Endothelial cell of umbilical vein (primary cell): Measurements from ENCODE around the gene MIB2. TPM values are rescaled to one million over a fixed set of nuclear protein-coding genes. Genes with fewer than 3 reads are reported as not detected.

Experiments used
- BruUV-seq: library from RNA; stranded (reverse); fragments of 400-500 nt; replicated peaks from 2 replicates; lab custom pipeline; 2021; lab: Mats Ljungman, UMichigan
- CTCF ChIA-PET: fragments of 300-600, 350-600 bp; sonication (Branson Sonifier 250); formaldehyde crosslinking; loops from one replicate; lab custom pipeline; 2021; ENCODE audit warnings: antibody characterized with exemption, inconsistent platforms; lab: Charles Lee
- POLR2A ChIA-PET: fragments of 300-600, 350-600 bp; sonication (Branson Sonifier 250); formaldehyde crosslinking; loops from one replicate; lab custom pipeline; 2021; ENCODE audit warnings: antibody characterized with exemption, inconsistent platforms; lab: Charles Lee
- DNase-seq: peaks from one replicate; pipeline ENCODE4 v3.0.0-alpha.2; 2011; ENCODE audit warnings: low read depth, low spot score
- FAIRE-seq: peaks from 2 replicates; lab custom pipeline; 2011; peaks lifted over from hg19 to GRCh38; lab: Jason Lieb, UNC
- H2AFZ ChIP-seq: 2 replicates; pipeline ENCODE4 v1.6.0; 2012; ENCODE audit warnings: low read depth, low read length, control low read depth, inconsistent platforms
- H3K27ac ChIP-seq: 2 replicates; pipeline ENCODE4 v1.5.1; 2011; ENCODE audit warnings: low read depth, mild to moderate bottlenecking, control low read depth, low read length, moderate library complexity; ENCODE audit not compliant: insufficient read depth
- H3K27me3 ChIP-seq, 2 experiments: 2 replicates each; pipeline versions ENCODE4 v1.6.0 to v1.6.1; 2011; ENCODE audit warnings: low read length in 2 of 2, mixed read lengths in 1 of 2; ENCODE audit not compliant: control insufficient read depth in 2 of 2, insufficient read depth in 2 of 2
- H3K36me3 ChIP-seq, 2 experiments: 2 replicates in 1 of 2; 3 replicates in 1 of 2; pipeline ENCODE4 v1.5.1; 2011; ENCODE audit warnings: low read length in 2 of 2, mild to moderate bottlenecking in 1 of 2, moderate library complexity in 1 of 2; ENCODE audit not compliant: control insufficient read depth in 2 of 2, insufficient read depth in 2 of 2; ENCODE audit errors: extremely low read depth in 1 of 2
- H3K4me1 ChIP-seq: 3 replicates; pipeline ENCODE4 v1.5.1; 2011; ENCODE audit warnings: mild to moderate bottlenecking, low read length; ENCODE audit not compliant: control insufficient read depth, insufficient read depth; ENCODE audit errors: extremely low read depth
- H3K4me2 ChIP-seq: 2 replicates; pipeline ENCODE4 v1.6.1; 2011; ENCODE audit warnings: low read length, control low read depth, mixed read lengths; ENCODE audit not compliant: insufficient read depth
- H3K4me3 ChIP-seq, 3 experiments: fragments of 200-600 bp in 1 of 3; sonication (generic), shearing (Covaris generic) in 1 of 3; replicated peaks in 1 of 3; 2 replicates each; pipeline ENCODE4 v1.5.1; 2011 to 2016; ENCODE audit warnings: control low read depth in 3 of 3, low read length in 3 of 3, mild to moderate bottlenecking in 2 of 3, inconsistent platforms in 1 of 3, low read depth in 1 of 3, moderate library complexity in 1 of 3; ENCODE audit not compliant: insufficient read depth in 1 of 3
- H3K79me2 ChIP-seq: 2 replicates; pipeline ENCODE4 v1.6.0; 2012; ENCODE audit warnings: low read length, inconsistent platforms; ENCODE audit not compliant: control insufficient read depth, insufficient read depth
- H3K9ac ChIP-seq: replicated peaks from 2 replicates; pipeline ENCODE3; 2011; ENCODE audit warnings: low read length, control low read depth; ENCODE audit not compliant: insufficient read depth; ENCODE audit errors: extremely low read depth
- H3K9me1 ChIP-seq: replicated peaks from 3 replicates; pipeline ENCODE4 v1.6.0; 2011; ENCODE audit warnings: mild to moderate bottlenecking, low read length; ENCODE audit not compliant: control insufficient read depth, insufficient read depth; ENCODE audit errors: extremely low read depth
- H3K9me3 ChIP-seq: replicated peaks from 2 replicates; pipeline ENCODE4 v1.5.1; 2012; ENCODE audit warnings: low read length, inconsistent platforms; ENCODE audit not compliant: control insufficient read depth, insufficient read depth
- H4K20me1 ChIP-seq: replicated peaks from 2 replicates; pipeline ENCODE3; 2011; ENCODE audit warnings: mild to moderate bottlenecking, low read length; ENCODE audit not compliant: control insufficient read depth, insufficient read depth; ENCODE audit errors: extremely low read depth
- CTCF ChIP-seq, 2 donors: IDR thresholded peaks; 1 replicate in 1 of 2; 2 replicates in 1 of 2; pipeline ENCODE4 v1.5.1; 2011; ENCODE audit warnings: low read length in 2 of 2, mild to moderate bottlenecking in 2 of 2, moderate library complexity in 2 of 2, control low read depth in 1 of 2, inconsistent platforms in 1 of 2, low read depth in 1 of 2; ENCODE audit not compliant: insufficient read depth in 1 of 2; ENCODE audit errors: extremely low read depth in 1 of 2
- EZH2 ChIP-seq: IDR thresholded peaks from 2 replicates; pipeline ENCODE4 v1.6.1; 2012; ENCODE audit warnings: borderline replicate concordance, low read depth, mild to moderate bottlenecking, moderate library complexity, low read length, inconsistent platforms; ENCODE audit not compliant: severe bottlenecking
- FOS ChIP-seq: IDR thresholded peaks from 2 replicates; pipeline ENCODE4 v1.6.1; 2011; ENCODE audit warnings: mild to moderate bottlenecking, low read length, moderate library complexity, borderline replicate concordance; ENCODE audit not compliant: insufficient read depth
- GATA2 ChIP-seq: IDR thresholded peaks from 2 replicates; pipeline ENCODE4 v1.7.0; 2011; ENCODE audit warnings: low read depth, mild to moderate bottlenecking, moderate library complexity, mixed read lengths, low read length; ENCODE audit not compliant: insufficient read length, insufficient read depth
- JUN ChIP-seq: IDR thresholded peaks from 2 replicates; pipeline ENCODE4 v1.6.1; 2011; ENCODE audit warnings: borderline replicate concordance, low read depth; ENCODE audit not compliant: insufficient read length, insufficient read depth
- MAX ChIP-seq: IDR thresholded peaks from 2 replicates; pipeline ENCODE4 v1.6.1; 2011; ENCODE audit not compliant: insufficient read depth, insufficient read length
- MYC ChIP-seq: IDR thresholded peaks from one replicate; pipeline ENCODE4 v1.6.1; 2011; ENCODE audit warnings: mild to moderate bottlenecking, low read depth, low read length
- POLR2A ChIP-seq: IDR thresholded peaks from 2 replicates; pipeline ENCODE4 v1.6.1; 2012; ENCODE audit warnings: low read depth, mild to moderate bottlenecking, control low read depth, low read length
- POLR2AphosphoS5 ChIP-seq: IDR thresholded peaks from 2 replicates; pipeline ENCODE4 v1.6.1; 2012; ENCODE audit warnings: low read depth, mild to moderate bottlenecking, control low read depth, low read length, moderate library complexity; ENCODE audit not compliant: insufficient read depth
- dilution Hi-C: fragments of 300-500 bp; cut with MboI; formaldehyde crosslinking; loops from one replicate; pipeline ENCODE4 v1.15.0; 2019; ENCODE audit warnings: low sequenced_read_pairs; ENCODE audit not compliant: extremely low pct_ligation_motif_present
- intact Hi-C: fragments of 100-400 bp; cut with micrococcal nuclease; formaldehyde crosslinking; loops from one replicate; pipeline ENCODE4 v1.10.0; 2022
- polyA plus RNA-seq, 4 experiments: library from polyadenylated mRNA; depleted of rRNA in 3 of 4; stranded (reverse) in 3 of 4; unstranded in 1 of 4; fragments of >200 nt; gene quantifications; 2 replicates each; pipeline versions ENCODE4 v1.2.1 to v1.2.3, GENCODE V29; 2011 to 2012; ENCODE audit warnings: missing spikeins in 1 of 4
- total RNA-seq: library from RNA; stranded (reverse); gene quantifications from 2 replicates; pipeline ENCODE4 v1.2.3, GENCODE V29; 2021

The MIB2 gene
- total and polyA plus RNA-seq, 2 donors (not counting 3 experiments of a cell fraction or from before 2014, with no cell fraction given) = 25.9 to 45.0 TPM

GRCh38 chr1:1567891-1568291 is 47.4 kb upstream of the MIB2 start:
- peaks cover 4% of the 10 kb centered on the region for H4K20me1 ChIP-seq
- H3K4me1 ChIP-seq = peaks cover 11% of the 10 kb centered on the region
- no peak overlapping the region for H3K4me3 ChIP-seq
- ChIA-PET POLR2A (no interaction called here), CTCF (no interaction called here)
- H3K27ac ChIP-seq = peak overlapping the region; percentile 40
- intact Hi-C loops (no loop called here), dilution Hi-C loops (no loop called here)
- H3K79me2 ChIP-seq = peaks cover 91% of the 10 kb centered on the region
- no peaks in the 10 kb centered on the region for H3K27me3 ChIP-seq
- H3K9me3 ChIP-seq = no peaks in the 10 kb centered on the region
- DNase-seq = no peak
- no TSS peak for BruUV-seq
- no peak overlapping the region for H3K9ac ChIP-seq
- H3K9me1 ChIP-seq = no peaks in the 10 kb centered on the region
- no peak overlapping the region for H3K4me2 ChIP-seq
- no peak for FAIRE-seq
- H2AFZ ChIP-seq = no peak overlapping the region
- H3K36me3 ChIP-seq = peaks cover 7 to 8% of the 10 kb centered on the region in 2 experiments
- TF ChIP-seq MAX = no peak

- TF ChIP-seq FOS (no peak), MYC (no peak), GATA2 (no peak), MAX (no peak), EZH2 (no peak), JUN (no peak), POLR2A (no peak), CTCF (IDR thresholded peaks at IDR 0.05; ENCODE audit: extremely low read depth in 1 of 2, insufficient read depth in 1 of 2, low read depth in 1 of 2, low read length in 2 of 2) (no peak), POLR2AphosphoS5 (no peak)
- Histone ChIP-seq H3K27me3 (no peaks in the 10 kb centered on the region), H3K36me3 (peaks cover 3 to 4% of the 10 kb centered on the region in 2 experiments), H3K9me1 (no peaks in the 10 kb centered on the region), H3K27ac (no peak overlapping the region), H3K4me1 (peaks cover 15% of the 10 kb centered on the region), H3K79me2 (peaks cover 97% of the 10 kb centered on the region), H3K4me3 (no peak overlapping the region), H3K4me2 (no peak overlapping the region), H2AFZ (no peak overlapping the region), H3K9ac (no peak overlapping the region), H4K20me1 (peaks cover 4% of the 10 kb centered on the region), H3K9me3 (no peaks in the 10 kb centered on the region)
- DNase-seq (no peak), FAIRE-seq (no peak)
- ChIA-PET POLR2A (no interaction called here), CTCF (no interaction called here)
- dilution Hi-C loops (no loop called here), intact Hi-C loops (no loop called here)
- BruUV-seq = no TSS peak
Observed at GRCh38 chr1:1569341-1569740, 46.0 kb upstream of the MIB2 start.
